DND-41 (cell line): ENCODE data around the gene COQ8B.

Experiments
- EZH2 ChIP-seq: IDR thresholded peaks from 3 replicates; pipeline ENCODE4 v1.6.1; 2012; ENCODE audit warnings: borderline replicate concordance, low read depth, mild to moderate bottlenecking, moderate library complexity, low read length, inconsistent platforms; ENCODE audit not compliant: severe bottlenecking
- TF ChIP-seq, protein P1 (sequence below): IDR thresholded peaks from 2 replicates; pipeline ENCODE4 v1.5.1; 2012; ENCODE audit warnings: borderline replicate concordance, low read length, moderate library complexity, mild to moderate bottlenecking; ENCODE audit not compliant: poor library complexity, severe bottlenecking; ENCODE audit errors: extremely low read depth

DNA sequence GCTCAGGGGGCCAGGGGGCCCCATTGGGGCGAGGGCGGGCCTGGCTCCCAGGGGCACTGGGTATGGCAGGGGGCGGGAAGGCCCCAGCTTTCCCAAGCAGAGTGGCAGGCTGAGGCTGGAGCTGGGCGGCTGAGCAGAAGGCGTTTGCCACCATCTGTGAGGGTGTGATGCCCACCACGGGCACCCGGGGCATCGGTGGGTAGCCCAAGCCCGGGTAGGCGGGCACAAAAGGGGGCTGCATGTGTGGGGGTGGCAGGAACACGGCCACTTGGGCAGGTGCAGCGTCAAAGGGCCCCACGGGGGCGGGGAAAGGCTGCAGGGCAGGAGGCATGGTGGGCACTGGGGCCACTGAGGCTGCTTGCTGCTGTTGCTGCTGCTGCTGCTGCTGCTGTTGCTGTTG is 49.1 kb downstream of the COQ8B start:
- TF ChIP-seq, protein P1, sequence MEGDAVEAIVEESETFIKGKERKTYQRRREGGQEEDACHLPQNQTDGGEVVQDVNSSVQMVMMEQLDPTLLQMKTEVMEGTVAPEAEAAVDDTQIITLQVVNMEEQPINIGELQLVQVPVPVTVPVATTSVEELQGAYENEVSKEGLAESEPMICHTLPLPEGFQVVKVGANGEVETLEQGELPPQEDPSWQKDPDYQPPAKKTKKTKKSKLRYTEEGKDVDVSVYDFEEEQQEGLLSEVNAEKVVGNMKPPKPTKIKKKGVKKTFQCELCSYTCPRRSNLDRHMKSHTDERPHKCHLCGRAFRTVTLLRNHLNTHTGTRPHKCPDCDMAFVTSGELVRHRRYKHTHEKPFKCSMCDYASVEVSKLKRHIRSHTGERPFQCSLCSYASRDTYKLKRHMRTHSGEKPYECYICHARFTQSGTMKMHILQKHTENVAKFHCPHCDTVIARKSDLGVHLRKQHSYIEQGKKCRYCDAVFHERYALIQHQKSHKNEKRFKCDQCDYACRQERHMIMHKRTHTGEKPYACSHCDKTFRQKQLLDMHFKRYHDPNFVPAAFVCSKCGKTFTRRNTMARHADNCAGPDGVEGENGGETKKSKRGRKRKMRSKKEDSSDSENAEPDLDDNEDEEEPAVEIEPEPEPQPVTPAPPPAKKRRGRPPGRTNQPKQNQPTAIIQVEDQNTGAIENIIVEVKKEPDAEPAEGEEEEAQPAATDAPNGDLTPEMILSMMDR = no peak
- TF ChIP-seq EZH2 = no peak
